Measurements from ENCODE around the gene WDR93.

WDR93 gene

DNA sequence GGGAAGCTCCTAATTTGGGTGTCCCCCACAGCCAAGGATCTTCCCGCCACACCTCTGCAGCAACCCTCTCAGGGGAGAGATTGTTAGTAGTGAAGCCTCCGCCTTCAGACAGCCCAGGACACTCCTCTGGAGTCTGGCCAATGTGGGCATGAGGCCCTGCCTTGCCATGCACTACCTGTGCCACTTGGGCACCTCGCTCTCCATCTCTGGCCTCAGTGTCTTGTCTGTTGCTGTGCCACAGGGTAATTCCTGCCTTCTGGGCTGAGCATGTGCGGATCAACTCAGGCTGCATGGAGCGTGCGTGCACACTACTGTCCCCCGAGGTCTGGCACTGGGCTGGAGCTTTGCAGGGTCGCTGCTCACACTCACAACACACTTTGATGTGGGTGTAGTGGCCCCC is 68.4 kb downstream of the WDR93 start:
- peaks cover 29% of the 10 kb centered on the region for H3K4me1 ChIP-seq (ENCODE audit: low read length)
- TF ChIP-seq EZH2 (optimal IDR thresholded peaks at IDR 0.05; ENCODE audit: low read depth, low read length), result no peak
- TF ChIP-seq, protein P1, sequence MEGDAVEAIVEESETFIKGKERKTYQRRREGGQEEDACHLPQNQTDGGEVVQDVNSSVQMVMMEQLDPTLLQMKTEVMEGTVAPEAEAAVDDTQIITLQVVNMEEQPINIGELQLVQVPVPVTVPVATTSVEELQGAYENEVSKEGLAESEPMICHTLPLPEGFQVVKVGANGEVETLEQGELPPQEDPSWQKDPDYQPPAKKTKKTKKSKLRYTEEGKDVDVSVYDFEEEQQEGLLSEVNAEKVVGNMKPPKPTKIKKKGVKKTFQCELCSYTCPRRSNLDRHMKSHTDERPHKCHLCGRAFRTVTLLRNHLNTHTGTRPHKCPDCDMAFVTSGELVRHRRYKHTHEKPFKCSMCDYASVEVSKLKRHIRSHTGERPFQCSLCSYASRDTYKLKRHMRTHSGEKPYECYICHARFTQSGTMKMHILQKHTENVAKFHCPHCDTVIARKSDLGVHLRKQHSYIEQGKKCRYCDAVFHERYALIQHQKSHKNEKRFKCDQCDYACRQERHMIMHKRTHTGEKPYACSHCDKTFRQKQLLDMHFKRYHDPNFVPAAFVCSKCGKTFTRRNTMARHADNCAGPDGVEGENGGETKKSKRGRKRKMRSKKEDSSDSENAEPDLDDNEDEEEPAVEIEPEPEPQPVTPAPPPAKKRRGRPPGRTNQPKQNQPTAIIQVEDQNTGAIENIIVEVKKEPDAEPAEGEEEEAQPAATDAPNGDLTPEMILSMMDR (IDR thresholded peaks at IDR 0.05; ENCODE audit: low read length), result no peak
- no peak for TF ChIP-seq EZH2phosphoT487 (IDR thresholded peaks at IDR 0.05; ENCODE audit: low read length)
- H3K9me3 ChIP-seq (replicated peaks; ENCODE audit: insufficient read depth, low read length), result no peaks in the 10 kb centered on the region
- H3K27me3 ChIP-seq (replicated peaks; ENCODE audit: insufficient read depth, low read length), result no peaks in the 10 kb centered on the region
- H2AFZ ChIP-seq (ENCODE audit: low read length), result no peak overlapping the region
- H3K9ac ChIP-seq (ENCODE audit: low read length), result no peak overlapping the region
- no peak overlapping the region for H3K4me2 ChIP-seq (ENCODE audit: low read depth, low read length)
- H3K36me3 ChIP-seq (replicated peaks; ENCODE audit: insufficient read depth, low read length), result no peaks in the 10 kb centered on the region
- no peaks in the 10 kb centered on the region for H4K20me1 ChIP-seq (ENCODE audit: insufficient read depth, low read length)
- no peak overlapping the region for H3K4me3 ChIP-seq (ENCODE audit: low read length)
- H3K27ac ChIP-seq (ENCODE audit: low read length), result no peak overlapping the region
- H3K9me2 ChIP-seq (replicated peaks; ENCODE audit: insufficient read depth, low read length), result no peaks in the 10 kb centered on the region
- H3K79me2 ChIP-seq (ENCODE audit: low read length), result no peaks in the 10 kb centered on the region
- DNase-seq, result no peak
- peaks cover 18% of the 10 kb centered on the region for H3F3A ChIP-seq (ENCODE audit: insufficient read depth, low read length)

DNA sequence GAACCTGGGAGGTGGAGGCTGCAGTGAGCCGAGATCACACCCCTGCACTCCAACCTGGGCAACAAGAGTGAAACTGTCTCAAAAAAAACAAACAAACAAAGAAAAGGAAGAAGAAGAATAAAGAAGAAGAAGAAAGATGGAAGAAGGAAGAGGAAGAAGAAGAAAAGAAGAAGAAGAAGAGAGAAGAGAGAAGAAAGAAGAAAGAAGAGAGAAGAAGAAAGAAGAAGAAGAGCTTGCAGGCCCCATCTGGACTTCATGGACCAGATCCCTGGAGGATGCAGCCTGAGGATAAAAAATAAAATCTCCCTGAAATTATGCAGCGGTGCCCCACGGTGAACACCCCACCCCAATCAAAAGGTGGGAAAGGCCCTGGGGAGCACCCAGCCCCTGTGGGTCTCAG is 69.2 kb downstream of the WDR93 start:
- no peaks in the 10 kb centered on the region for H3K27me3 ChIP-seq (replicated peaks; ENCODE audit: insufficient read depth, low read length)
- TF ChIP-seq, protein P1 (IDR thresholded peaks at IDR 0.05; ENCODE audit: low read length), result no peak
- TF ChIP-seq EZH2phosphoT487 (IDR thresholded peaks at IDR 0.05; ENCODE audit: low read length) (no peak), EZH2 (optimal IDR thresholded peaks at IDR 0.05; ENCODE audit: low read depth, low read length) (no peak)

DNA sequence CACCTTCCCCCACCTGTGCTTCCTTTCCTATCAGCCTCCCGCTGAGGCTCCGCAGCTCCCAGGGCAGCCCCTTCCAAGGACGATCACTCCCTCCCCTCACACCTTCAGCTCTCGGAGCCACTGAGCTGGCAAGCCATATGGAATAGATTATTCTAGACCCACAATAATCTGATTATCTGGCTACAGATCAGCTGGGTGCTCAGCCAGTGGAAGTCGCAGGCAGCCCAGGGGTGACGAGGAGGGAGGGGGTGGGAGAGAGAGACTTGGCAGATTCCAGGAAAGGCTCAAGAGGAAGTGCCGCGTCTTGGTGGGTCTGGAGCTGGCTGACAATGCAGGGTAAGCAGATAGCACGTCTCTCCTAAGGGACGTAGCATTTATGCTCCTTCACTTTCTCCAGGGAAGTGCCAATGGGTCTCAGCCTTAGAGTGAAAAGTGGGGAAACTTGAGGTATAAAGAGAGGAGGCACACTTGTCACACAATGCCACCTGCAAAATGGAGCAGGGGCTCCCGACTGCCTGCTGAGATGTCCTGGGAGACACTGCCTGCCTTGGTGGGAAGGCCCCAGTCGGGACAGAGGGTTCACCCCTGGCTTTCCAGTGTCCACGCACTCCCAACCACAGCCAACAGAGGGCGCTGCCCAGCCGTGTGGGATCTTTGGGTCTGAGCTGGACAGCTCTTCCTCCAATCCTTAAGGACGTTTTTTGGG is 69.8 kb downstream of the WDR93 start:
- Histone ChIP-seq H3K4me2 (ENCODE audit: low read depth, low read length) (peak overlapping the region; percentile 73), H3K79me2 (ENCODE audit: low read length) (no peaks in the 10 kb centered on the region), H3K4me1 (ENCODE audit: low read length) (peaks cover 29% of the 10 kb centered on the region), H4K20me1 (ENCODE audit: insufficient read depth, low read length) (no peaks in the 10 kb centered on the region), H3K9ac (ENCODE audit: low read length) (peak overlapping the region; percentile 45), H3K27ac (ENCODE audit: low read length) (peak overlapping the region; percentile 94), H3K27me3 (replicated peaks; ENCODE audit: insufficient read depth, low read length) (no peaks in the 10 kb centered on the region), H3K4me3 (ENCODE audit: low read length) (peak overlapping the region; percentile 22; the same call in 1 of the 2 replicates), H3K9me3 (replicated peaks; ENCODE audit: insufficient read depth, low read length) (no peaks in the 10 kb centered on the region), H3F3A (ENCODE audit: insufficient read depth, low read length) (peaks cover 18% of the 10 kb centered on the region), H3K36me3 (replicated peaks; ENCODE audit: insufficient read depth, low read length) (no peaks in the 10 kb centered on the region), H2AFZ (ENCODE audit: low read length) (peak overlapping the region; percentile 18; the same call in 1 of the 2 replicates), H3K9me2 (replicated peaks; ENCODE audit: insufficient read depth, low read length) (no peaks in the 10 kb centered on the region)
- peak; percentile 88 for DNase-seq
- TF ChIP-seq, protein P1 (IDR thresholded peaks at IDR 0.05; ENCODE audit: low read length), result peak; percentile 99
- TF ChIP-seq EZH2phosphoT487 (IDR thresholded peaks at IDR 0.05; ENCODE audit: low read length), result no peak

More for the DNA sequence above, 69.2 kb downstream of the WDR93 start:
- Histone ChIP-seq H3K36me3 (replicated peaks; ENCODE audit: insufficient read depth, low read length) (no peaks in the 10 kb centered on the region), H3K9ac (ENCODE audit: low read length) (no peak overlapping the region), H3K4me2 (ENCODE audit: low read depth, low read length) (no peak overlapping the region), H3K4me3 (ENCODE audit: low read length) (no peak overlapping the region), H2AFZ (ENCODE audit: low read length) (no peak overlapping the region), H3F3A (ENCODE audit: insufficient read depth, low read length) (peaks cover 18% of the 10 kb centered on the region), H4K20me1 (ENCODE audit: insufficient read depth, low read length) (no peaks in the 10 kb centered on the region), H3K9me3 (replicated peaks; ENCODE audit: insufficient read depth, low read length) (no peaks in the 10 kb centered on the region), H3K27ac (ENCODE audit: low read length) (no peak overlapping the region), H3K4me1 (ENCODE audit: low read length) (peaks cover 29% of the 10 kb centered on the region), H3K9me2 (replicated peaks; ENCODE audit: insufficient read depth, low read length) (no peaks in the 10 kb centered on the region), H3K79me2 (ENCODE audit: low read length) (no peaks in the 10 kb centered on the region)
- DNase-seq, result no peak

Data from MM.1S (cell line).